IMR-90 (cell line): Measurements from ENCODE around the gene AMBRA1. TPM values are rescaled to one million over a fixed set of nuclear protein-coding genes. Genes with fewer than 3 reads are reported as not detected.

ENCODE experiments used
- ATAC-seq: fragments of 200-7000 bp; cut with Tn5 transposase; 2 replicates; pipeline ENCODE4 v1.9.1; 2020; ENCODE audit warnings: low read depth, mild to moderate bottlenecking, moderate library complexity
- BruUV-seq: library from RNA; stranded (reverse); fragments of 400-500 nt; replicated peaks from 2 replicates; lab custom pipeline; 2021; lab: Mats Ljungman, UMichigan
- CTCF ChIA-PET: fragments of 300-600 bp; formaldehyde crosslinking; extraction: SDS; loops from one replicate; lab custom pipeline; 2021; ENCODE audit warnings: antibody characterized with exemption; lab: Yijun Ruan, JAX
- POLR2A ChIA-PET: fragments of 300-600 bp; sonication (Branson Sonifier 250); formaldehyde crosslinking; loops from one replicate; lab custom pipeline; 2022; ENCODE audit warnings: antibody characterized with exemption; ENCODE audit not compliant: unreplicated experiment; lab: Charles Lee
- DNase-seq: peaks from one replicate; pipeline ENCODE4 v3.0.0; 2013
- H2AFZ ChIP-seq: replicated peaks from 2 replicates; pipeline ENCODE3; 2013; ENCODE audit warnings: low read length, mild to moderate bottlenecking; ENCODE audit not compliant: poor library complexity
- H2AK5ac ChIP-seq: 2 replicates; pipeline ENCODE4 v1.6.1; 2013; ENCODE audit warnings: low read depth, low read length, inconsistent platforms
- H2AK9ac ChIP-seq: replicated peaks from 2 replicates; pipeline ENCODE3; 2013; ENCODE audit warnings: mild to moderate bottlenecking, low read depth, low read length, moderate library complexity; ENCODE audit not compliant: poor library complexity
- H2BK120ac ChIP-seq: 2 replicates; pipeline ENCODE4 v1.6.1; 2013; ENCODE audit warnings: low read depth, low read length, inconsistent platforms
- H2BK15ac ChIP-seq: 3 replicates; pipeline ENCODE4 v1.6.1; 2013; ENCODE audit warnings: low read depth, low read length, inconsistent platforms
- H2BK20ac ChIP-seq: 2 replicates; pipeline ENCODE4 v1.6.1; 2013; ENCODE audit warnings: low read depth, mild to moderate bottlenecking, inconsistent platforms, low read length, moderate library complexity
- H2BK5ac ChIP-seq: 2 replicates; pipeline ENCODE4 v1.6.1; 2013; ENCODE audit warnings: mild to moderate bottlenecking, low read depth, low read length, inconsistent platforms; ENCODE audit not compliant: poor library complexity, severe bottlenecking
- H3K14ac ChIP-seq: replicated peaks from 2 replicates; pipeline ENCODE4 v1.6.1; 2013; ENCODE audit warnings: low read depth, low read length, inconsistent platforms
- H3K18ac ChIP-seq: 2 replicates; pipeline ENCODE4 v1.6.1; 2013; ENCODE audit warnings: low read depth, low read length, control low read depth
- H3K23ac ChIP-seq: 2 replicates; pipeline ENCODE4 v1.6.1; 2013; ENCODE audit warnings: low read depth, low read length, inconsistent platforms
- H3K27ac ChIP-seq: 2 replicates; pipeline ENCODE4 v1.5.1; 2013; ENCODE audit warnings: mild to moderate bottlenecking, control low read depth, low read length; ENCODE audit not compliant: insufficient read depth
- H3K27me3 ChIP-seq: 2 replicates; pipeline ENCODE4 v1.6.1; 2013; ENCODE audit warnings: low read length; ENCODE audit not compliant: control insufficient read depth, insufficient read depth
- H3K36me3 ChIP-seq: 2 replicates; pipeline ENCODE4 v1.6.1; 2013; ENCODE audit warnings: low read length, mixed read lengths; ENCODE audit not compliant: control insufficient read depth, insufficient read depth
- H3K4ac ChIP-seq: 2 replicates; pipeline ENCODE4 v1.6.1; 2013; ENCODE audit warnings: low read depth, low read length, inconsistent platforms
- H3K4me1 ChIP-seq: 2 replicates; pipeline ENCODE4 v1.6.1; 2013; ENCODE audit warnings: low read length, mixed read lengths; ENCODE audit not compliant: control insufficient read depth, insufficient read depth
- H3K4me2 ChIP-seq: 2 replicates; pipeline ENCODE4 v1.6.1; 2013; ENCODE audit warnings: low read depth, mild to moderate bottlenecking, control low read depth, low read length, moderate library complexity
- H3K4me3 ChIP-seq: 2 replicates; pipeline ENCODE4 v1.5.1; 2013; ENCODE audit warnings: low read depth, mild to moderate bottlenecking, control low read depth, low read length, moderate library complexity; ENCODE audit not compliant: insufficient read depth
- H3K56ac ChIP-seq: 2 replicates; pipeline ENCODE4 v1.6.1; 2013; ENCODE audit warnings: low read length, inconsistent platforms; ENCODE audit not compliant: insufficient read depth; ENCODE audit errors: extremely low read depth
- H3K79me1 ChIP-seq, 2 experiments: 2 replicates each; pipeline ENCODE4 v1.6.1; 2013; ENCODE audit warnings: low read length in 2 of 2, inconsistent platforms in 1 of 2, low read depth in 1 of 2
- H3K9ac ChIP-seq: 2 replicates; pipeline ENCODE4 v1.6.1; 2013; ENCODE audit warnings: low read depth, low read length, control low read depth
- H3K9me1 ChIP-seq: 2 replicates; pipeline ENCODE4 v1.6.1; 2013; ENCODE audit warnings: low read length, inconsistent platforms; ENCODE audit not compliant: insufficient read depth
- H3K9me3 ChIP-seq: 2 replicates; pipeline ENCODE4 v1.6.1; 2013; ENCODE audit warnings: low read length; ENCODE audit not compliant: control insufficient read depth, insufficient read depth
- H4K20me1 ChIP-seq: 2 replicates; pipeline ENCODE4 v1.6.1; 2013; ENCODE audit warnings: low read length, inconsistent platforms; ENCODE audit not compliant: insufficient read depth
- H4K5ac ChIP-seq: 2 replicates; pipeline ENCODE4 v1.6.1; 2013; ENCODE audit warnings: mild to moderate bottlenecking, low read depth, low read length, control low read depth
- H4K8ac ChIP-seq, 2 experiments: 2 replicates each; pipeline ENCODE4 v1.6.1; 2013; ENCODE audit warnings: low read depth in 2 of 2, low read length in 2 of 2, control low read depth in 1 of 2, inconsistent platforms in 1 of 2
- H4K91ac ChIP-seq: 2 replicates; pipeline ENCODE4 v1.6.1; 2013; ENCODE audit warnings: low read depth, low read length, inconsistent platforms; ENCODE audit not compliant: insufficient read depth
- CEBPB ChIP-seq: IDR thresholded peaks from 2 replicates; pipeline ENCODE4 v1.6.1; 2012; ENCODE audit warnings: low read depth, low read length, improper control_type of control experiment
- CHD1 ChIP-seq: IDR thresholded peaks from 2 replicates; pipeline ENCODE4 v1.6.1; 2012; ENCODE audit warnings: low read depth, low read length, improper control_type of control experiment
- MAFK ChIP-seq: IDR thresholded peaks from 2 replicates; pipeline ENCODE4 v1.6.1; 2012; ENCODE audit warnings: low read depth, low read length, improper control_type of control experiment
- MAZ ChIP-seq: IDR thresholded peaks from 2 replicates; pipeline ENCODE4 v1.6.1; 2012; ENCODE audit warnings: low read depth, mild to moderate bottlenecking, low read length, improper control_type of control experiment, moderate library complexity, borderline replicate concordance
- NFE2L2 ChIP-seq: fragments of 150-350 bp; IDR thresholded peaks from 2 replicates; pipeline ENCODE4 v1.6.1; 2016; ENCODE audit warnings: low read depth, mild to moderate bottlenecking, low read length
- POLR2A ChIP-seq: IDR thresholded peaks from 2 replicates; pipeline ENCODE4 v1.6.1; 2012; ENCODE audit warnings: mild to moderate bottlenecking, low read depth, low read length
- RFX5 ChIP-seq: IDR thresholded peaks from 2 replicates; pipeline ENCODE4 v1.8.0; 2012; ENCODE audit warnings: low read depth, mild to moderate bottlenecking, low read length, moderate library complexity
- SMC3 ChIP-seq: fragments of 150-350 bp; IDR thresholded peaks from 2 replicates; pipeline ENCODE4 v1.6.1; 2016; ENCODE audit warnings: low read depth, mild to moderate bottlenecking, antibody characterized with exemption, low read length, moderate library complexity
- dilution Hi-C: fragments of 300-500 bp; cut with HindIII; formaldehyde crosslinking; loops from one replicate; pipeline ENCODE4 v1.14.3; 2018; ENCODE audit warnings: low sequenced_read_pairs; ENCODE audit not compliant: unreplicated experiment
- in situ Hi-C: fragments of 300-500 bp; cut with MboI; formaldehyde crosslinking; loops from 3 replicates; pipeline ENCODE4 v1.14.3; 2019; ENCODE audit warnings: low sequenced_read_pairs, inconsistent platforms, mixed read lengths
- intact Hi-C: fragments of 100-400 bp; cut with micrococcal nuclease; formaldehyde crosslinking; loops from 2 replicates; pipeline ENCODE4 v1.10.0; 2022
- polyA plus RNA-seq, 3 experiments: library from polyadenylated mRNA; depleted of rRNA; stranded (reverse); fragments of >200 nt; gene quantifications; 2 replicates each; pipeline ENCODE4 v1.2.3, GENCODE V29; 2012; ENCODE audit warnings: low replicate concordance in 1 of 3
- total RNA-seq: library from RNA; depleted of rRNA; stranded (reverse); fragments of >200 nt; gene quantifications from 2 replicates; pipeline ENCODE4 v1.2.3, GENCODE V29; 2012
- TF ChIP-seq, protein P1 (sequence below): conservative IDR thresholded peaks from 2 replicates; pipeline ENCODE4 v1.5.1; 2012; ENCODE audit warnings: mild to moderate bottlenecking, low read depth, low read length, improper control_type of control experiment

Gene AMBRA1
- total and polyA plus RNA-seq, 2 of the 4 experiments (the other 2 are of a cell fraction): 9.4 to 18.3 TPM

DNA sequence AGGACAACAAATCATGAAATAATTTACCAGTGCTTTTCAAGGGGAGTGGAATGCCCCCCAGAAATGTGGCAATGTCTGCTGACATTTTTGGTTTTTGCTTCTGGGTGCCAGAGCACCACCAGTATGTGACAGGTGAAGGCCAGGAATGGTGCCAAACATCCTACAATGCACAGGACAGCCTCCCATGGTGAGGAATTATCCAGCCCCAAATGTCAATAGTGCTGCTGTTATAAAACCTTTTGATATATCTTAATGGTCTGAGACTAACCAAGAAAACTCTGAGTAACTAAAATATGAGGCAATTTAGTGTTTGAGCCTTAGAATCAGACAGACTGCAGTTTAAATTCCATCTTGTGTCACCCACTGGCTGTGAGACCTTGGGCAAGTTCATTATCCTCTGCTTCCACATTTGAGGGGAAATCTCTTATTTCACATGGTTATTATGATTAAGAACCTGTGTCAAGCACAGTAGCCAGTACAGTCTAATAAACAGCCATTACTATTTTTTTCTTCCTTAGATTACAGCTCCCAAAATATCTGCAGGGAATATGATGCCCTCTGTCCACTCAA lies 69.5 kb downstream of the AMBRA1 start:
- Histone ChIP-seq H3K27me3 (no peaks in the 10 kb centered on the region), H3K9me3 (peaks cover 2% of the 10 kb centered on the region; the same call in 1 of the 2 replicates), H3K4me3 (no peak overlapping the region), H3K56ac (no peak overlapping the region), H3K27ac (no peak overlapping the region), H3K36me3 (no peaks in the 10 kb centered on the region), H3K4me1 (peaks cover 9% of the 10 kb centered on the region), H3K23ac (no peak overlapping the region), H4K91ac (no peak overlapping the region), H2AFZ (no peak overlapping the region), H2BK120ac (no peak overlapping the region), H4K8ac (no peak overlapping the region), H3K4ac (no peak overlapping the region), H3K9me1 (peaks cover 17% of the 10 kb centered on the region), H2AK5ac (no peak overlapping the region), H2BK20ac (no peak overlapping the region), H2AK9ac (no peak overlapping the region), H3K79me1 (peaks cover 31 to 76% of the 10 kb centered on the region in 2 experiments), H3K4me2 (no peak overlapping the region), H4K20me1 (peaks cover 56% of the 10 kb centered on the region), H4K5ac (no peak overlapping the region), H3K9ac (no peak overlapping the region), H2BK5ac (no peak overlapping the region), H3K18ac (no peak overlapping the region), H3K14ac (no peak overlapping the region), H2BK15ac (no peak overlapping the region)
- dilution Hi-C loops: no loop called here
- intact Hi-C loops: no loop called here
- in situ Hi-C loops: no loop called here
- TF ChIP-seq NFE2L2: no peak
- no peak for TF ChIP-seq MAFK
- TF ChIP-seq CEBPB: no peak
- no peak for TF ChIP-seq RFX5
- no peak for TF ChIP-seq MAZ
- no peak for TF ChIP-seq CHD1
- no peak for TF ChIP-seq POLR2A
- TF ChIP-seq, protein P1, sequence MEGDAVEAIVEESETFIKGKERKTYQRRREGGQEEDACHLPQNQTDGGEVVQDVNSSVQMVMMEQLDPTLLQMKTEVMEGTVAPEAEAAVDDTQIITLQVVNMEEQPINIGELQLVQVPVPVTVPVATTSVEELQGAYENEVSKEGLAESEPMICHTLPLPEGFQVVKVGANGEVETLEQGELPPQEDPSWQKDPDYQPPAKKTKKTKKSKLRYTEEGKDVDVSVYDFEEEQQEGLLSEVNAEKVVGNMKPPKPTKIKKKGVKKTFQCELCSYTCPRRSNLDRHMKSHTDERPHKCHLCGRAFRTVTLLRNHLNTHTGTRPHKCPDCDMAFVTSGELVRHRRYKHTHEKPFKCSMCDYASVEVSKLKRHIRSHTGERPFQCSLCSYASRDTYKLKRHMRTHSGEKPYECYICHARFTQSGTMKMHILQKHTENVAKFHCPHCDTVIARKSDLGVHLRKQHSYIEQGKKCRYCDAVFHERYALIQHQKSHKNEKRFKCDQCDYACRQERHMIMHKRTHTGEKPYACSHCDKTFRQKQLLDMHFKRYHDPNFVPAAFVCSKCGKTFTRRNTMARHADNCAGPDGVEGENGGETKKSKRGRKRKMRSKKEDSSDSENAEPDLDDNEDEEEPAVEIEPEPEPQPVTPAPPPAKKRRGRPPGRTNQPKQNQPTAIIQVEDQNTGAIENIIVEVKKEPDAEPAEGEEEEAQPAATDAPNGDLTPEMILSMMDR: no peak
- TF ChIP-seq SMC3: no peak
- POLR2A ChIA-PET: no interaction called here
- no TSS peak for BruUV-seq
- DNase-seq (no peak), ATAC-seq (no peak)
- CTCF ChIA-PET: interaction anchor here (0.6 kb wide), 1 partner anchor 69 kb away, joined by 4 read pairs; the partner anchor contains the start of gene AMBRA1
